Non-pigmented ciliary epithelial cell (primary cell): ENCODE results near the gene SNED1.
"Not testable (repeated sequence)": the region's sequence is repeated elsewhere in the genome, so short reads cannot be mapped to it uniquely, and the experiment has no call there.

Experiments
- DNase-seq: peaks from one replicate; pipeline ENCODE4 v3.0.0-alpha.2; 2010; ENCODE audit warnings: low read depth

SNED1 gene

DNA sequence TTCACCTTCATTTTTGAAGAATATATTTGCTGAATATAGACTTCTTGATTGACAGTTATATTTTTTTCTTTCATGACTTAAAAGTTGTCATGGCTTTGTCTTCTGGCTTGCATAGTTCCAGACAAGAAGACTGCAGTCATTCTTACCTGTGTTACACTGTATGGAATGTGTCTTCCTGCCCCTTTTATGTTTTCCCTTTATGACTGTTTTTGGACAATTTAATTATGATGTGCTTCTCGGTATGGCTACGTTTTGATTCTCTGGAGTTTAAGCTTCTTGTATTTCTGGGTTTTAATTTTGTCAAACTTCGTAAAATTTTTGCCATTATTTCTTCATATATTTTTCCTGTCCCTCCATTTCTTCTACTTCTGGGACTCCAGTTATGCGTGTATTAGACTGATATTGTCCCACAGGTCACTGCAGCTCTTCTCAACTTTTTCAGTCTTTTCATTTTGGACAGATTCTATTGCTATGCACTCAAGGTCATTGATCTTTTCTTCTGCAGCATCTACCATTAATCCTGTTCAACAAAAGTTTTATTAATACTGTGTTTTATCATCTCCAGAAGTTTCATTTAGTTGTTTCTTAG, 86.5 kb downstream of the SNED1 start:
- DNase-seq: no peak

DNA sequence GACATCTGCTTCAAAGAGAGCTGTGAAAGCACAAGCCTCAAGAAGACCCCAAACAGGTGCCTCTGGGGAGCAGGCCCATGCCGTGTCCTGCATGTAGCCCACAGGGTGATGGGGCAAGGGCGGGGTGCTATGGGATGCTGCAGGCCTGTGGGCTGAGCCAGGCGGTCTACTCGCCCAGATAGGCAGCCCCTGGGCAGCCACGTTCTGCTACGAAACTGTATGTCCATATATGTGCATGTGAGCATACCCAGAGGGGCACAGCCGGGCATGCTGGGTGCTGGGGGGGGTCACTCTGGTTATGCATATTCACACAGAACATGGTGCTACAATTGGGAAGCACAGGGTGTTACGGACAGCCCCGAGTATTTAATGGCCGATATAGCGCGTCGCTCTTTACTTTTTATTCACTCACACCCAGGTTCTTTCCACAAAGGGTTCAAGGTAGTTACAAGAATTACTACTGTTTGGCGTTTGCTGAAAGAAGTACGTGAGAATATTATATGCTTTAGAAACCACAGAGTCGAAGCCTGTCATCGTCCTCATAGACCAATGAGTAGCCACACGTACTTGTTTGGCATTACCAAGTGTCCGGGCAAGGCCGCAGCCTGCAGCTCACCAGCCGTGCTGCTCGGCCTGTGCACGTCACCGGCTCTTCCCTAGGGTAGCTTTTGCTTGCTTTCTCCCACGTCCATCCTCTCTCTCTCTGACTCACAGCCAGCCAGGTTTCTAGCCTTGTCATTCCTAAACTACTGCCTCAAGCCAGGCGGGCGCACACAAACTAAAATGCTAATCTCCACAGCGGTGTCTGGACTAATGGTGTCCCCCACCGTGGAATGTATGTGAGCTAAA, 89.2 kb downstream of the SNED1 start:
- no peak for DNase-seq

DNA sequence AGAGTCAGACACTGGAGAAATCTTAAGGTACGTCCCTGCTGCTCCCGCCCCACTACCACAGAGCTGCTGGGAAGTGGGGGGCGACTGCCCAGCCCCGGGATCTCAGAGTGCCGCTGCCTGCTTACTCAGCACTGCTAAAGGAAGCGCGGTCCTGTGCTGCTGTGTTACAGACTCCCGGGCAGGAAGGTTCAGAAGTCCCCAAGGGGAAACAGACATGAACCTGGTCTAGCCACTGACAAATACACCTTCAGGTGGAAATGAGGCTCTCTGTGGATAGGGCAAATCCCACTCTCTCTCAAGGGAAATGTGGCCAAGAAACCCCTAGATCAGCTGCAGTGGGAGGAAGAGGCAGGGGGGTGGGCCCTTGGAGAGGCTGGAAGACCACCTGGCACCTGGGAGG, 90.0 kb downstream of the SNED1 start:
- DNase-seq: no peak

DNA sequence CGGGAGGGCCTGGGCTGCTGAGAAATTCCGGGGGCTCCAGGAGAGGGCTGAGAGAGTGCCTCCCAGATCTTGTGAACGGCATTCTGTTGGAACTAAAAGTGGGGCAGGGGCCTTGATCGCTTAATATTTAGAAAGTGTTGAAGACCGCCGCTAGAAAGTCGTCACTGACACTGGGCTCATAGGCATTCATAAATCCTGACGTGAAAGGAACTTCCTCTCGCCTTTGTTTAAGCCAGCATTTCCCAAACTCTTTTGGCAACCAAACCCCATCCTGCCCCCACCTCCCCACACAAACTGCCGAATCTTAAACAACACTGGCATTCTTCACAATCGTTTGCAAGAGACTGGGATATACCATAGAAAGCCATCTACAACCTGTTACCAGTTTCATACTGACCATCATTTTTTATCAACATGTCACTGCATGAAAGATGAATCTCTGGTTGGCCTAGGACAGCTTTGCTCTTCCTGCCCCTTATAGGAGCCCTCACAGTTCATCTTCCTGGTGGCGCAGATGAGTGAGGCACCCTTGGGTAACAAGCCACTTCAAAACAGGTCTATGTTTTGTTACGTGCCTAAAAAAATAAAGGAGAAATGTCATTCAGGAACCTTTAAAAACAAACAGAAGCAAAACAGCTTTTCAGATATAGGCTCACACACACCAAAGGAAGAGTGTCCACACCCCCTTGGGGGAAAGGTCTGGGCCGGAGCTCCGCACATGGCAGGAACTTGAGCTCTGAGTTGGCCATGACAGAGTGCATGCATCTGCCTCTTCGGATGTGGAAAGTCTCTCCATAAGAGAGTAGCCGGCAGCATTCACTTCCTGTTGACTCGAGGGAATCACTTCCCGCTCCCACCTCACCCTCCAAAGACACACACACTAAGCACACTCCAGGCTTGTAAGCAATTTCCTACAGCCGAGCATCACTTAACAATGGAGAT, 90.6 kb downstream of the SNED1 start:
- no peak for DNase-seq

DNA sequence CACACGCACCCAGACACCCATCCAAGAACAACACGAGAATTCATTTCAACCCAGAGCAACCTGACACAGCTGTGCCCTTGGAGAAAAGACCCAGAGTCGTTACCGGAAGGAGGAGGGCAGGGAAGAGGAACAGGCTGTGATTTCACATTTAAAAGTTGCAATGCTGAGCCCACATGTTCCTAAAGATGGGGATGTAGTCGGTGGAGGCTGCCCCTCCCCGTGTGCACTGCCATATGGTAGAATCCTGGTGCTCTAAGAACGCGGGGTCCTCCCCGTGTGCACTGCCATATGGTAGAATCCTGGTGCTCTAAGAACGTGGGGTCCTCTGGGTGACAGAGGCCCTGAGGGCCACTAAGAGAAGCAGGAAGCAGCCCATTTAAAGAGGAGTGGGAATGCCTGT, 92.8 kb downstream of the SNED1 start:
- DNase-seq: no peak

DNA sequence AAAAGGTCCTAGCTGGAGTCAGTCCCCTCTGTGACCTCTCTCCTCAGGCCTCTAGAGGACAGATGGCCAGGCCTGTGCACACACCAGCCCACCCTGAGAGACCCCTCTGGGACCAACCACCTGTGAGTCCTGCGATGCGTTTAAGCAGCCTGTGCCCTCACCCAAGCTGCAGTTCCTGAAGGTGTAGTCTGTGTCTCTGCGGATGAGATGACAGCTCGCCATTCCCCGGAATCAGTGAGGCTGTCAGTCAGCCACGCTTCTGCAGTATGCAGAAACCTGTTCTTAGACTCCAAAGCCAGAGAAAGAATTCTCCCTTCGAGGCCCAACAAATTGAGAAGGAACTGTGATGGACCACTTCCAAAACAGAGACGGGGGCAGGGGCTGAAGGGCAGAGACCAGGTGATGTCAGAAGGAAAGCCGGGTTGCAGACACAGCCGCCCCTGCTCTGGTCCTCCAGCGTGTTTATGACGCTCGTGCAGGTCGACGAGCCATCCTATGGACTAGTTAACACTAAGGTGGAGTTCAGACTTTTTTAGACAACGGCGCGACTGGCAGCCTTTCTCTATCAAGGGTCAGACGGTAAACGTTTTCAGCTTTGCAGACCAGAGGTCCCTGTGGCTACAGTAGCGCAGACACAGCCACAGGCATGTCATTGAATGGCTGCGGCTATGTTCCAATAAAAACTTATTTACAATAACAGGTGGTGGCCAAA, 93.5 kb downstream of the SNED1 start:
- no peak for DNase-seq

DNA sequence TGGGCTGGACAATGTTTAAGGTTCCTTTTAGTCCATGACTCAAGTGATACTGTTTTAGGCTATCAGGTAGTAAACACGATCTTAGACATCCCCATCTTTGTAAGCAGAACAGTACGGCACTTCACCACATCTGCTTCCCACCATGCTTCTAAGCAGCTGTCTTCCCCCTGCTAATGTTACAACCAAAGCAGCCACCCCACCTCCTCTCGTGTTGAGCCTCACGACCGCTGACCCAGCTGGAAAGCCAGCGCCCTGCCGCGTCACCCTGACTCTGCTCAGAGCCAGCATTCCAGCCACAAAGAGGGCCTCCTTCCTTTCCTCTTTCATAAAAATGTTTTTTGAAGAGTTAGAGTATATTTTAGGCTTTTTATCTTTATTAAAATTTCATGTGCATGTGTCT, 94.3 kb downstream of the SNED1 start:
- no peak for DNase-seq

DNA sequence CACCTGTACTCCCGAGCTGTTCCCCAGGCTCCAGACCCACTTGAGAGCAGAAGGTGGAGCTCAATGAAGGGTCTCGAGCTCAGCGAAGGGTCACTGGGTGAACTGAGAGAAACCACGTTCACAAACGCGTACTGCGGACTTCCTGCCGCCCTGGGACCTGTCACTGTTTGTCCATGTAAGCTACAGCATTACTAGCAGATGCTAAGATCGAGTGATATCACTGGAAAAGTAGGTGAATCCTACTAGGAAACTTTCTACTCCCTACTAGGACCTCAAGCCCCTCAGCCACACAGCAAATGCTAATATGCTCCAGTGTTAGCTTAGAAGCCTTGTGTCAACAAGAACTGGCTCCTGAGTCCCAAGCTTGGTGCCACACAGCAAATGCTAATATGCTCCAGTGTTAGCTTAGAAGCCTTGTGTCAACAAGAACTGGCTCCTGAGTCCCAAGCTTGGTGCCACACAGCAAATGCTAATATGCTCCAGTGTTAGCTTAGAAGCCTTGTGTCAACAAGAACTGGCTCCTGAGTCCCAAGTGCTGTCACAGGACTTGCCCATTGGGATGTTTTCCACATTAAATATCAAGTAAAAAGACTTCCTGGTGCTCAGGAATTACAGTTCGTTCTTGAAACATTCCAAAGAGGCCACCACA, 94.8 kb downstream of the SNED1 start:
- not testable (repeated sequence) for DNase-seq

DNA sequence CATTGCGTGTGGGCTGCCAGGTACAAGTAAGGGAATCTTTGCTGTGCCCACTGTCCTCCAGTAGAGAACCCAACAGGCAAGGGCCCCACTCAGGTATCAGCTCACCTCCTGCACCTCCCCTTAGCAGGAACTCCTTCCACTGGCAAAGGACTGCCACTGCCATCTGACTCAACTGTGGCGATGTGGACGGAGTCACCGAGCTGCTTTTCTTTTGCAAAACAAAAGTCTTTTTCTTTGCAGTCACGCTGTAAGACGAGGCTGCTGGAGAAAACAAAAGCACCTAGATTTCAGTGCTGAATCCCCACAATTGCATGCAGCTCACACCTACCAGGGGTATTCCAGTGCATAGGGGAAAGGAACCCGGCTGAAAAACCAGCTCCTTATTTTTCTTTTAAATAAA, 95.8 kb downstream of the SNED1 start:
- DNase-seq: no peak

DNA sequence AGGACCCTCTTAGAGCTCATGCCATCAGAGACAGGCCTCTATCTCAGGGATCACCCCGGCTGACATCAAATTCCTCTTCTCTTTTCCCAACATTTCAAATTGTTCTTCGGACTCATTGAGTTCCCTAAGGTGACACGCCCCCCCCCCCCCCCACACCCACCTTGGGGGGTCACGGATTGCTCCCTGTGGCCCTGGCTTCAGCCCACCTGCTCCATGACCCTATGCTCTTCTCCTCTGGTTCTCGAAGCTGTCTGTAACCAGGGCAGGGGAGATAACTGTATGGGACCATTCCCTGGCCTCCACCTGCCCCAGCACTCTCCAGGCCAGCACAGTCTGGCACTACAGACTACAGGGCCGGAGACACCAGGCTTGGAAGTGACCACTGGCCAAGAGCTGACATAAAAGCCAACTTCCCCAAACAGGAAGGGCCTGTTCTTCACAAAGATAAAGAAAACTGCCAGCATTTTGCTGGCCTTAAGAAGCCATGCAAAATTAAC, 96.6 kb downstream of the SNED1 start:
- DNase-seq: no peak

DNA sequence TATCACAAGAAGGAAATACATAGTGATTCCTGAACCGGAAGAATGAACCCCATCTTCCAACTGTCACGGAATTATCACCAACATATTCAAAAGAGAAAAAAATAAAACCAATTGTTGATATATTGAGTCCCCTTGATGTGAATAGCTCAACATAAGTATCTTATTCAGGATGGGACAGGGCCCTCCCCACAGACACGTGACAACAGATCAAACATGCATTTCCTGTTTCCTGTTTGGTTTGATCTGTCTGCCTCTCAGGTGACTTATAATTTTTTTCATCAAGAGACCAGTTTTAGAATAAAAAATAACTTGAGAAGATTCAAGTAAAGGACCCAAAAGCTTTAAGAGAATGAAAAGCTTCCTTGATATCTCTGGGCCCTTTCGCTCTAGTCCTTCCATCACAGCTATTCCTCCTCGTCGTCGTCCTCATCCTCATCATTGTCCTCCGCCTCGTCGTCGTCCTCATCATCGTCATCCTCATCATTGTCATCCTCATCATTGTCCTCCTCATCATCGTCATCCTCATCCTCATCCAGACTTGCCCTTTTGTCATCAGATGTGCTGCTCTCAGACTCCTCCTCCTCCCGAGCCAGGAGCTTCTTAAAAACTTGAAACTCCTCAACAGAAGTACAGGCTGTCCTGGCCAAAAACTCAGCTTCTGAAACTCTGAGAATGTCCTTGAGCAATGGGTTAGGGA, 97.3 kb downstream of the SNED1 start:
- no peak for DNase-seq

DNA sequence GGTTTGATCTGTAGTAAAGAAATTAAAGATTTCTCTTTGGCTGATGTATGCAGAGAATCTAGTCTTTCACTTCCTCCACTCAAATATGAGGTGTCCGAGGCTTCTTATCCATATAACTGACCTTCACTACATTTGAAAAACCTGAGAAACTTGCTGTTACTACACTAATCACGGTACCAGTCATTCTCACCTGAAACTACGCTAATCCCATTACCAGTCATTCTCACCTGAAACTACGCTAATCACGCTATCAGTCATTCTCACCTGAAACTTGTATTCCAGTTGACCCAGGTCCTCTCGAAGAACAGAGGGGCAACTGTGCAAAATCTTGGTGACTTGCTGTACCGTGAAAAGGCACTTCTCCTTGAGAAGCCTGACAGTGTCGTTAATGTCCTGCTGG, 98.6 kb downstream of the SNED1 start:
- DNase-seq: no peak

DNA sequence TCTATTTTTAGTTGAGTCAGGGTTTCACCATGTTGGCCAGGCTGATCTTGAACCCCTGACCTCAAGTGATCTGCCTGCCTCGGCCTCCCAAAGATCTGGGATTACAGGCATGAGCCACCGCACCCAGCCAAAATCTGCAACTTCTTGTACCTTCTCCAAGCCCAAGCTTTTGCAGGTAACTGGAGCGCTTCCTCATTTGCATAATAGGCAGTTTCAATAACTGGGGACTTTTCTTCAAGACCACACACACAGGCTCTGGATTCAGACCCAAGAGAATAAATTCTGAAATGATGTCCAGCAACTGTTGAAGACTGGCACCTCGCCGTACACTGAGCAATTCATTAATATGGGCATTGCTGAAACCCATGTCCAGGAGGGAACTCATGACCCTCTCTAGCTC, 100.8 kb downstream of the SNED1 start:
- no peak for DNase-seq

DNA sequence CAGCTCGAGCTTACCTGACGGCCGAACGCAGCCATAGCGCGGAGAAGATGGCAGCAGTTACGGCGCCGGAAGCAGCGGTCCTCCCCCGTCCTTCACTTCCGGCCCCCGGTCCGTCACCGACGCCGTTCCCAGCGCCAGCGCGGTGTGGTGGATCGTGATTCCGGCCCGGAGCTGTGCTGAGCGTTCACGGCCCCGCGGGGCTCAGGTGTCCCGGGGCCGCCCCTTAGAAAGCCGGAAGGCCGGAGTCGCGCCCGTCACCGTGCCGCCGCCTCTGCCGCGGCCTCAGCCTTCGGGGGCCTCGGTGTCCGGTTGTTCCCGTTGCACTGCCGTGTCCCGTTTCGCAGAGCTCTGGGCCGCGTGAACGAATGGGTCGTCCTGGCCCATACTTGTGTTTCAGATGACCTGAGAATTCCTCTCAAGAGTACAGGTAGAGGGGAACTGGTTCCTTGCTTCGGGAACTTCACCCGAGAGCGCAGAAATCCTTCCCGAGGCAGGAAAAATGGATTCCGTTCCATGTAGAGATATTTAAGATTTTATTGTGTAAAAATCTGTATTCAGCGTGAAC, 103.9 kb downstream of the SNED1 start, which contains the start of gene MTERF4:
TSS of gene MTERF4 (minus strand) at position 49 of the 565 bp plus-strand sequence. CDS start at position 35, 14 bp downstream.
- DNase-seq: no peak

DNA sequence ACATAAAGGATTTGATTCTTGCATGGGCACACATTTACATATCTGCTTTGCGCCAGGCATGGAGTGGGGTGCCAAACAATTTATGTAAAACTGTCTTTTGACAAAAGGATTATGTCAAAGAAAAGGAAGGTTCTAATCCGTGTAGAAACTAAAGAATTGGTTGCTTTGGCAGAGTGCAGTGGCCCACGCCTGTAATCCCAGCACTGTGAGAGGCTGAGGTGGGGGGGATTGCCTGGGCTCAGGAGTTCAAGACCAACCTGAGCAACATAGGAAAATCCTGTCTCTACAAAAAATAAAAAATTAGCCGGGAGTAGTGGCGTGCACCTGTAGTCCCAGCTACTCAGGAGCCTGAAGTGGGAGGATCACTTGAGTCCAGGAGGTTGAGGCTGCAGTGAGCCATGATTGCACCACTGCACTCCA, 104.8 kb downstream of the SNED1 start:
- no peak for DNase-seq

DNA sequence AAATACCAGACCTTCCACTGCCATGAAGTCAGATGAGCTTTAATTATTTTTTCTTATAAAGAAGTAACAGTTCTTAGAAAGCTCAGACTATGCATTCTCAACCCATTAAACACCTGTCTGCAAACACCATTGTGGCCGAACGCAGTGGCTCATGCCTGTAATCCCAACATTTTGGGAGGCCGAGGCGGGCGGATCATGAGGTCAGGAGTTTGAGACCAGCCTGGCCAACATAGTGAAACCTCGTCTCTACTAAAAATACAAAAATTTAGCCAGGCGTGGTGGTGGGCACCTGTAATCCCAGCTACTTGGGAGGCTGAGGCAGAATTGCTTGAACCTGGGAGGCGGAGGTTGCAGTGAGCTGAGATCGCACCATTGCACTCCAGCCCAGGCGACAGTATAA, 106.2 kb downstream of the SNED1 start:
- not testable (repeated sequence) for DNase-seq

DNA sequence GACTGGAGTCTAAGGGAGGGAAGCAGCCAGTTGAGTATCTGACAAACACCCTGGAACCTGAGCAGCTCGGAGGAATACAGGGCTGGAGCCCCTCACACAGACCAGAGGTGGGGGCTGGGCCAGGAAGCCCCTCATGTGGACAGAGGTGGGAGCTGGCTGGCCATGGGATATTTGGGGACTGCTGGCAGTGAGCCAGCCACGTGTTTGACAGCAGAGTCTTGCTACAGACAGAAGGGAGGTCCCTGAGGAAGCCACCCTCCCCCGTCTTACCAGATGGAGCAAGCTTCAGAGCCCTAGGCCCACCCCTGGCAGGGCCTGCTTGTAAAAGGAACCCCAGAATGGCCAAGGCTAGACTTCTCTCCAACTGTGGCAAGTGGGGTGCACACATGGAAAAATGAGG, 107.2 kb downstream of the SNED1 start:
- no peak for DNase-seq

DNA sequence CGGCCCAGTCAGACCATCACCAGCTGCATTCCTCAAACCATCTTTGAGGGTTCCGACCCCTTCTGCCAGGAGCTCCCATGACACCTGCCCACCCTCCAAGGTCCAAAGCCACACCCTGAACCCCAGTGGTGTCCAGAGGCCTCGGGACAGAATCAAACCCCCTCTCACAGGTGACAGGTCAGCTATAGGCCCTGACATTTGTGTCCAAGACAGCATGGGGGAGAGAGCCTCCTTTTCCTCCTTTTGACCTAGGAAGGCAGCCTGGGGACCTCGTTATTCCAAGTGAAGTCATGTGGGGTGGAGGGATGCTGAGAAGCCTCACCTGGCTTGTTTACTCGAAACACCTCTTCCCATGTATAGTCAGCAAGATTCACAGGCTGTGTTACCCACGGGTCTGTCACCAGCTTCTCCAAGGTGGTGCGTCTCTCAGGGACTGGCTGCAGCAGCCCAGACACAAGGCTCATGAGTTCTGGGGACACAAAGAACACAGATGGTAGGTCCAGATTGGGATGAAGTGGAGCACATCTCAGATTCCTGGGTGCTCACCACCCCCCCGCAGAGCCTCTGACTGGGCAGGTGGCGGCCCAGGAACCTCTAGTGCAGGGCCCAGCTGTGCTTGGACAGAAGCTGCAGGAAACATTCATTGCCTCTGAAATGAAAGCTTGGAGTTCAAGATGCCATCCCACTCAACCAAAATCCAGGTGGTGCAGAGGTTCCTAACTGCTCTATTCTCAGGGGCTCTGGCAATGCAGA, 108.8 kb downstream of the SNED1 start:
- no peak for DNase-seq
